ENCODE measurements around the gene TSPO.

Gene TSPO

DNA sequence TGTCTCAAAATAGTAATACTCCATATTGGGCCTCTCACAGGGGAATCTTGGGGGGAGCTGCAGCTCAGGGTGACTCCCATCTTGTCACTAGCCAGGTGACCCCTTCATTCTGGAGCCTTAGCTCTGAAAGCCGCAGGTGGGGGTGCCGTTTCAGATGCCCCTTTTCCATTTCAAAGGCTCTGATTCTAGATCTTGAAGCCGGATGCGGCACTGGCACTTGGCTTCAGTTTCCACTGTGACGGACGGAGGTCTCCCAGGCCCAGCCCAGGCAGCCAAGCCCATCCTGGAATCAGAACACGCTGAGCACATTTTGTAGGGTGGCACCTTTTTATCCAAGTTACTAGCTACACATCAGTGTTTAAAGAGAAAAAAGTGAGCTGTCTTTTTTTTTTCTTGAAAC is 34.4 kb upstream of the TSPO start:
- peaks cover 13% of the 10 kb centered on the region for H3K27me3 ChIP-seq (ENCODE audit: insufficient read depth, low read length)
- H3K4me3 ChIP-seq (ENCODE audit: low read length), result no peak overlapping the region
- no peaks in the 10 kb centered on the region for H3K9me3 ChIP-seq (ENCODE audit: insufficient read depth, low read depth, low read length)
- WGBS, result 93% methylated on average over 7 of the region's 7 CpGs
- H3K4me1 ChIP-seq (ENCODE audit: insufficient read depth, low read length), result 0 out of 2 replicates have a peak, but pooled peaks cover 6% of the 10 kb centered on the region
- no peak overlapping the region for H3K9ac ChIP-seq (ENCODE audit: low read depth, low read length)
- no peak overlapping the region for H3K27ac ChIP-seq (ENCODE audit: low read depth, low read length)
- H3K36me3 ChIP-seq (ENCODE audit: insufficient read depth, low read length), result no peaks in the 10 kb centered on the region

DNA sequence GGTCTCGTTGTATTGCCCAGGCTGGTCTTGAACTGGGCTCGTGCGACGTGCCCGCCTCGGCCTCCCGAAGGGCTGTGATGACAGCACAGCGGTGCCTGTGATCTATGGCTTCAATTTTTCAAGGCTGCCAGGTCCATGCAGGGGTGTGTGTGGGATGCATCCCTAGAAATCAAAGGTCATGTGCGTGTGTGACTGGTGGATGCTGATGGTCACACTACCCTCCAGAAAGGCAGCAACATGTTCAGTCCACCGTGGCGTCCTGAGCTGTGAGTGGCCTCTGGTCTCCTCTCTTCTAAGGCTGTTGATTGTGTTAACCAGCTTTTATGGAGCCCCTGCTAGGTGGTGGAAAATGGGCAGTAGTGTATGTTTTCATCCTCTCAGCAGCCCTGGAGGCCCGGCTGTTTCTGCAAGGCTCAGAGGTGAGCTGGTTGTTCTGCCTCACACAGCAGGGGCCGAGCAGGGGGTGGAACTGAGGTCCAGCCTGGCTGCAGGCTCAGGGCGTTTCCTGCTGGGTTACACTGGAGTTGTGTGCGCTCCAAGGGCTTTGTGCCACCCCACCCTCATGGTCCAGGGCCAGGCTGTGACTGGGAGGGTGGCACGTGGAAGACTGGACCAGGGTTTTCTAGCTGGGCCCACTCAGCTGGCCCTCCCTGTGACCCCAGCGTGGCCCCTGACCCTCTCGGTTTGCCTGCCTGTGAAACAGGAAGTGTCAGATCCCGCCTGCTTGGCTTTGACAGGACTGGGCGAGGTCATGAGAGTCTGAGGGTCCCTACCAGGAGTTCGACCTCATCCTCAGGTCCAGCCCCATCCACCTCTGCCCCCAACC is 33.1 kb upstream of the TSPO start:
- no peak overlapping the region for H3K27ac ChIP-seq (ENCODE audit: low read depth, low read length)

DNA sequence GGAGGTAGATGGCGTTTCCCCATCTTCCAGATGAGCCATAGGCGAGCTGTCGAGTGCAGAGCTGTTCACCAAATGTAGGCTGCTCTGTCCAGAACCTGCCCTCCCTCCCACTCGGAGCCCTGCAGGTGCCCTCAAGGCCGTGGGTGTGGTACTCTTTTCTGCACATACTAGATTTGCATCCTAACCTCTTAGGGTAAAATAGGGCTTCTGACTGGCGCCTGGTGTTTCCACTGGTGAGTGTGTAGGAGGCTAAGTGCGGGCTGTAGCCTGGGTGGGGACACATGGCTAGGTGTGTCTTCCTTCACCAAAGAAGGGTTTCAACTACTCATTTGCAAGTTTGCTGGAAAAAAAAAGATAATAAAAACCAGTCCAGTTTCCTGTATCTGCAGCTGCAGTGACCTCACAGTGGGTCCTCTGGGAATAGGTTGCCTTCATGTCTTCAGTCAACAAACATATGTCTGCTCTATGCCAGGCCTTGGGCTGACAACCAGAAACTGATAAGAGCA is 32.4 kb upstream of the TSPO start:
- no peaks in the 10 kb centered on the region for H3K9me3 ChIP-seq (ENCODE audit: insufficient read depth, low read depth, low read length)
- 85% methylated on average over 7 of the region's 7 CpGs for WGBS
- H3K4me3 ChIP-seq (ENCODE audit: low read length), result no peak overlapping the region
- H3K36me3 ChIP-seq (ENCODE audit: insufficient read depth, low read length), result no peaks in the 10 kb centered on the region
- H3K9ac ChIP-seq (ENCODE audit: low read depth, low read length), result no peak overlapping the region
- H3K27ac ChIP-seq (ENCODE audit: low read depth, low read length), result no peak overlapping the region
- H3K27me3 ChIP-seq (ENCODE audit: insufficient read depth, low read length), result no peaks in the 10 kb centered on the region
- 0 out of 2 replicates have a peak, but pooled peaks cover 6% of the 10 kb centered on the region for H3K4me1 ChIP-seq (ENCODE audit: insufficient read depth, low read length)

More for the DNA sequence above, 33.1 kb upstream of the TSPO start:
- 80% methylated on average over 21 of the region's 21 CpGs for WGBS
- Histone ChIP-seq H3K36me3 (ENCODE audit: insufficient read depth, low read length) (no peaks in the 10 kb centered on the region), H3K4me1 (ENCODE audit: insufficient read depth, low read length) (0 out of 2 replicates have a peak, but pooled peaks cover 6% of the 10 kb centered on the region), H3K9ac (ENCODE audit: low read depth, low read length) (no peak overlapping the region), H3K4me3 (ENCODE audit: low read length) (no peak overlapping the region), H3K27me3 (ENCODE audit: insufficient read depth, low read length) (0 out of 2 replicates have a peak, but pooled peaks cover 2% of the 10 kb centered on the region), H3K9me3 (ENCODE audit: insufficient read depth, low read depth, low read length) (no peaks in the 10 kb centered on the region)

- 73% methylated on average over 5 of the region's 5 CpGs for WGBS
- H3K27ac ChIP-seq (ENCODE audit: low read depth, low read length), result no peak overlapping the region
- H3K36me3 ChIP-seq (ENCODE audit: insufficient read depth, low read length), result peaks cover 6% of the 10 kb centered on the region
- H3K4me3 ChIP-seq (ENCODE audit: low read length), result no peak overlapping the region
- H3K9me3 ChIP-seq (ENCODE audit: insufficient read depth, low read depth, low read length), result no peaks in the 10 kb centered on the region
- H3K27me3 ChIP-seq (ENCODE audit: insufficient read depth, low read length), result no peaks in the 10 kb centered on the region
- H3K4me1 ChIP-seq (ENCODE audit: insufficient read depth, low read length), result 0 out of 2 replicates have a peak, but pooled peaks cover 4% of the 10 kb centered on the region
- no peak overlapping the region for H3K9ac ChIP-seq (ENCODE audit: low read depth, low read length)
Measured at GRCh38 chr22:43126501-43127165, 24.7 kb upstream of the TSPO start.

DNA sequence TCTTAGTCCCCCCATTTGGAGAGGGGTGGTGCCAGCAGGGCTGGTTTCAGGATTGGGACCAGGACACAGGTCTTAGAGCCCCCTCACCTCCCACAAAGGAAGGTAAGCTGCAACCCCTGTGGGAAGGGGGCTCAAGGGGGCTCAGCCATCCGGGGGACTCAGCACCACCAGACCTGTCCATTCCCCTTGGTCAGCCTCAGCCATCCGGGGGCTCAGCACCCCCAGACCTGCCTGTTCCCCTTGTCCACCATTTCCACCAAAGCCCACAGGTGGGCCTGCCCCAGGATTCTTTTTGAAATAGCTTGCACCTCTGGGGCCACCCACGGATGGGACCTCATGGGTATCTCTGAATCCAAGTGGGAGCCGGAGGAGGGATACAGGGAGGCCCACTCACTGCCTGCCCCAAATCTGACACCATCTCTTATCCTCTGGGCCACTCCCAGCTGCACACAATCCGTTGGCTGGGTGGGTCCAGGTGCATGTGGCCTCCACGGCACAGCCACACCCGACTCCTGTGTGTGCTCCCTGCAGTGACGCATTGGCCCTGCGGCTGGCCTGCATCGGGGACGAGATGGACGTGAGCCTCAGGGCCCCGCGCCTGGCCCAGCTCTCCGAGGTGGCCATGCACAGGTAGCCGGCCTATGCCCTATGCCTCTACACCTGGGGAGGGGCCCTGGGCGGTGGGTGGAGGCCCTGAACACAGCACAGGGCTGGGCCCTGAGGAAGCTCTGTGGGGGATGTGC is 24.0 kb upstream of the TSPO start:
- 0 out of 2 replicates have a peak, but pooled peaks cover 4% of the 10 kb centered on the region for H3K4me1 ChIP-seq (ENCODE audit: insufficient read depth, low read length)
- no peaks in the 10 kb centered on the region for H3K27me3 ChIP-seq (ENCODE audit: insufficient read depth, low read length)
- peaks cover 13% of the 10 kb centered on the region for H3K36me3 ChIP-seq (ENCODE audit: insufficient read depth, low read length)
- H3K9me3 ChIP-seq (ENCODE audit: insufficient read depth, low read depth, low read length), result no peaks in the 10 kb centered on the region
- H3K9ac ChIP-seq (ENCODE audit: low read depth, low read length), result no peak overlapping the region
- no peak overlapping the region for H3K27ac ChIP-seq (ENCODE audit: low read depth, low read length)
- H3K4me3 ChIP-seq (ENCODE audit: low read length), result no peak overlapping the region
- WGBS, result 90% methylated on average over 17 of the region's 17 CpGs

GRCh38 chr22:43128116-43128515 is 23.2 kb upstream of the TSPO start:
- H3K4me3 ChIP-seq (ENCODE audit: low read length), result no peak overlapping the region
- no peak overlapping the region for H3K9ac ChIP-seq (ENCODE audit: low read depth, low read length)
- H3K36me3 ChIP-seq (ENCODE audit: insufficient read depth, low read length), result peaks cover 21% of the 10 kb centered on the region
- H3K4me1 ChIP-seq (ENCODE audit: insufficient read depth, low read length), result 0 out of 2 replicates have a peak, but pooled peaks cover 4% of the 10 kb centered on the region
- H3K9me3 ChIP-seq (ENCODE audit: insufficient read depth, low read depth, low read length), result no peaks in the 10 kb centered on the region
- H3K27ac ChIP-seq (ENCODE audit: low read depth, low read length), result no peak overlapping the region
- WGBS, result 92% methylated on average over 13 of the region's 13 CpGs
- H3K27me3 ChIP-seq (ENCODE audit: insufficient read depth, low read length), result no peaks in the 10 kb centered on the region

GRCh38 chr22:43128928-43129424 is 22.4 kb upstream of the TSPO start:
- WGBS, result 54% methylated on average over 20 of the region's 20 CpGs
- peaks cover 27% of the 10 kb centered on the region for H3K36me3 ChIP-seq (ENCODE audit: insufficient read depth, low read length)
- H3K9ac ChIP-seq (ENCODE audit: low read depth, low read length), result no peak overlapping the region
- H3K4me3 ChIP-seq (ENCODE audit: low read length), result no peak overlapping the region
- H3K27ac ChIP-seq (ENCODE audit: low read depth, low read length), result no peak overlapping the region
- H3K4me1 ChIP-seq (ENCODE audit: insufficient read depth, low read length), result 0 out of 2 replicates have a peak, but pooled peaks cover 4% of the 10 kb centered on the region
- H3K9me3 ChIP-seq (ENCODE audit: insufficient read depth, low read depth, low read length), result no peaks in the 10 kb centered on the region
- H3K27me3 ChIP-seq (ENCODE audit: insufficient read depth, low read length), result no peaks in the 10 kb centered on the region

GRCh38 chr22:43129426-43130425 is 21.6 kb upstream of the TSPO start:
- H3K9me3 ChIP-seq (ENCODE audit: insufficient read depth, low read depth, low read length), result no peaks in the 10 kb centered on the region
- H3K9ac ChIP-seq (ENCODE audit: low read depth, low read length), result no peak overlapping the region; the same call in 1 of the 2 replicates
- H3K27ac ChIP-seq (ENCODE audit: low read depth, low read length), result no peak overlapping the region
- H3K4me3 ChIP-seq (ENCODE audit: low read length), result no peak overlapping the region
- H3K4me1 ChIP-seq (ENCODE audit: insufficient read depth, low read length), result 0 out of 2 replicates have a peak, but pooled peaks cover 4% of the 10 kb centered on the region
- H3K36me3 ChIP-seq (ENCODE audit: insufficient read depth, low read length), result peaks cover 34% of the 10 kb centered on the region
- no peaks in the 10 kb centered on the region for H3K27me3 ChIP-seq (ENCODE audit: insufficient read depth, low read length)
- WGBS, result 65% methylated on average over 15 of the region's 16 CpGs

- Histone ChIP-seq H3K36me3 (ENCODE audit: insufficient read depth, low read length) (peaks cover 52% of the 10 kb centered on the region), H3K27ac (ENCODE audit: low read depth, low read length) (no peak overlapping the region), H3K9ac (ENCODE audit: low read depth, low read length) (no peak overlapping the region), H3K27me3 (ENCODE audit: insufficient read depth, low read length) (no peaks in the 10 kb centered on the region), H3K9me3 (ENCODE audit: insufficient read depth, low read depth, low read length) (no peaks in the 10 kb centered on the region), H3K4me1 (ENCODE audit: insufficient read depth, low read length) (0 out of 2 replicates have a peak, but pooled peaks cover 4% of the 10 kb centered on the region), H3K4me3 (ENCODE audit: low read length) (no peak overlapping the region)
- WGBS, result 96% methylated on average over 17 of the region's 17 CpGs
Measured at GRCh38 chr22:43131773-43132501, 19.4 kb upstream of the TSPO start.
